HL-60 (cell line): ENCODE data around the gene NINJ1.
A peak's percentile ranks its signal among the peaks of the same experiment; 100 is the strongest.

Experiments
- DNase-seq, 2 experiments: peaks; one replicate each; pipeline ENCODE4 v3.0.0-alpha.2; 2010 to 2020; ENCODE audit warnings: low read depth in 1 of 2, low spot score in 1 of 2
- H3K27ac ChIP-seq: fragments of 250-450 bp; sonication (Bioruptor Pico); replicated peaks from 2 replicates; pipeline ENCODE4 v1.5.1; 2020; ENCODE audit warnings: mild to moderate bottlenecking, moderate library complexity
- H3K27me3 ChIP-seq: fragments of 250-450 bp; sonication (Bioruptor Pico); 2 replicates; pipeline ENCODE4 v1.5.1; 2021; ENCODE audit warnings: mild to moderate bottlenecking, moderate library complexity; ENCODE audit not compliant: insufficient read depth, poor library complexity, severe bottlenecking
- H3K4me3 ChIP-seq: replicated peaks from 2 replicates; pipeline ENCODE4 v1.5.1; 2011; ENCODE audit warnings: mild to moderate bottlenecking, control low read depth, low read length; ENCODE audit not compliant: insufficient read depth
- CTCF ChIP-seq: IDR thresholded peaks from one replicate; pipeline ENCODE4 v1.5.1; 2011; ENCODE audit warnings: low read length, control low read depth, inconsistent platforms; ENCODE audit not compliant: insufficient read depth
- GABPA ChIP-seq: IDR thresholded peaks from 2 replicates; pipeline ENCODE4 v1.6.1; 2012; ENCODE audit warnings: low read depth
- POLR2AphosphoS5 ChIP-seq: IDR thresholded peaks from 2 replicates; pipeline ENCODE4 v1.6.1; 2012; ENCODE audit warnings: low read depth
- REST ChIP-seq: IDR thresholded peaks from 2 replicates; pipeline ENCODE4 v1.6.1; 2012; ENCODE audit warnings: low read depth; ENCODE audit not compliant: insufficient replicate concordance
- SPI1 ChIP-seq: IDR thresholded peaks from 2 replicates; pipeline ENCODE4 v1.6.1; 2012; ENCODE audit warnings: low read depth, mild to moderate bottlenecking, borderline replicate concordance

Gene NINJ1

DNA sequence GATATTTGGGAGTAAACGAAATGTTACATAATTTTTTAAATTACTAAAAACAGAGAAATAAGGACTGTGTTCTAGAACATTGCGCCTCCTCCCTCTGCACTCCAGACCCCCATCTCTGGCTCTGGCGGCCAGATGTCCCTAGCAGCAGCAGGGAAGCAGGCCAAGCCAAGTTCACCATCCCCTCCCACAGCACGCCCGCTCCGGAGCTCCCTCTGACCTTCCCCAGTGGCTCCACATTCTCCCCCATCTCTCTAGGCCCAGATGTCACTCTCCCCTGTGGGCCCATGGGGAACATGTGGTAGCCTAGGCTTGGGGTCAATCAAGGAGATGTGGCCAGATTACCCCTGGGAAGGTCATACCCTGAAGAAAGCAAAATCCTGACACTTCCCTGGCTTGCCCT is 43.6 kb upstream of the NINJ1 start:
- peaks cover 15% of the 10 kb centered on the region for H3K27me3 ChIP-seq
- no peak for DNase-seq
- TF ChIP-seq CTCF: no peak
- TF ChIP-seq SPI1: no peak
- TF ChIP-seq POLR2AphosphoS5: no peak
- TF ChIP-seq GABPA: no peak
- TF ChIP-seq REST: no peak
- no peak overlapping the region for H3K4me3 ChIP-seq
- H3K27ac ChIP-seq: no peak overlapping the region

GRCh38 chr9:93174976-93175375 is 40.9 kb upstream of the NINJ1 start:
- no peak for TF ChIP-seq REST
- no peak overlapping the region for H3K4me3 ChIP-seq
- no peak for DNase-seq

DNA sequence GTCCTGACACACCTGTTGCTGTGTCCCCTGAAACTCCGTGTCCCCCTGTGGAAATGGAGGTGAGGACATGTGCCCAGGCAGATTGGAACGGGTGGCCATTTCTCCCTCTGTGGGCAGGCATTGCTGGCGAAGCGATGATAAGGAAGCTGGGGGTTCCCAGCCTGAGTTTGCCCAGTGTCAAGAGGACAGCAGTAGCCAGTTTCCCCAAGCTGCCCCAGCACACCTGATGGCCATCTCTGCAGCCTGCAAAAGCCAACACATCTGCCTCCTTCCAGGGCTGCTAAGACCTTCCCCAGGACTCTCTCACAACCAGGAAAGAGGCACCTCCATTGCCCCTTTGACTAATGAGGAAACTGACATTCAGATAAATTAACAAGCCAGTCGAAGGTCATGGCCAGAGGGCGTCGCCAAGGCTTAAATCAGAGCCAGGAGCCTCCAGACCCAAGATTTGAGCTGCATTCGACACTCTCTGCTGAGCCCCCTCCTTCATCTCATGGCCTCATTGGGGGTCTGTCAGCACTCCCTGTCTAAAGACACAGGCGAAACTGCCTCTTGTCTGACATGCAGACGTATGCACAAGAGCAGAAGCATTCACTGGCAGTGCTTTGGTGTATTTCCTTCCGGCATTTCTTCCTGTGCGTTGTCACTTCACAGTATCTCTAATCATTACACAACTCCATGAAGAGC is 39.5 kb upstream of the NINJ1 start:
- TF ChIP-seq POLR2AphosphoS5: no peak
- TF ChIP-seq CTCF: no peak
- no peak for TF ChIP-seq SPI1
- TF ChIP-seq REST: no peak
- TF ChIP-seq GABPA: no peak
- peak in 1 of 2 experiments; percentile 22 for DNase-seq
- Histone ChIP-seq H3K27me3 (no peaks in the 10 kb centered on the region), H3K4me3 (no peak overlapping the region), H3K27ac (no peak overlapping the region)

More at GRCh38 chr9:93174976-93175375, 40.9 kb upstream of the NINJ1 start:
- Histone ChIP-seq H3K27ac (no peak overlapping the region), H3K27me3 (no peaks in the 10 kb centered on the region)
